Ectodermal cell (in vitro differentiated cells): ENCODE measurements around the gene STAT2.
A peak's percentile ranks its signal among the peaks of the same experiment; 100 is the strongest.
"Not testable (repeated sequence)": the region's sequence is repeated elsewhere in the genome, so short reads cannot be mapped to it uniquely, and the experiment has no call there.

Source experiments
- H3K27ac ChIP-seq: 2 replicates; pipeline ENCODE4 v1.7.0; 2013; ENCODE audit warnings: mild to moderate bottlenecking, low read depth, low read length; ENCODE audit not compliant: insufficient read depth, poor library complexity, severe bottlenecking
- H3K27me3 ChIP-seq: 2 replicates; pipeline ENCODE4 v1.7.0; 2013; ENCODE audit warnings: mild to moderate bottlenecking, low read length; ENCODE audit not compliant: insufficient read depth, control insufficient read depth, poor library complexity, severe bottlenecking
- H3K36me3 ChIP-seq: one replicate; pipeline ENCODE4 v1.7.0; 2013; ENCODE audit warnings: low read length; ENCODE audit not compliant: control insufficient read depth, insufficient read depth
- H3K4me1 ChIP-seq: one replicate; pipeline ENCODE4 v1.7.0; 2013; ENCODE audit warnings: low read length; ENCODE audit not compliant: control insufficient read depth, insufficient read depth
- H3K4me3 ChIP-seq: 2 replicates; pipeline ENCODE4 v1.7.0; 2013; ENCODE audit warnings: low read depth, low read length, control low read depth; ENCODE audit not compliant: insufficient read depth
- H3K9me3 ChIP-seq: 2 replicates; pipeline ENCODE4 v1.7.0; 2013; ENCODE audit warnings: mild to moderate bottlenecking, low read length, moderate library complexity; ENCODE audit not compliant: control insufficient read depth
- WGBS, 2 experiments: methylation state at CpG; one replicate each; pipeline ENCODE4 v1.1.7; 2013; ENCODE audit warnings: missing lambda C conversion rate in 2 of 2; 5-methylcytosine and 5-hydroxymethylcytosine counted together

The STAT2 gene

GRCh38 chr12:56362130-56363059 lies 2.5 kb upstream of the STAT2 start, which contains the start of gene APOF:
Gene APOF (minus strand): TSS chr12:56362857. CDS start chr12:56362745, 112 bp downstream.
- Histone ChIP-seq H3K4me3 (no peak within 1 kb of the TSS), H3K9me3 (no peaks in the 10 kb centered on the region), H3K36me3 (no peaks in the 10 kb centered on the region), H3K27me3 (peaks cover 12% of the 10 kb centered on the region), H3K4me1 (peaks cover 9% of the 10 kb centered on the region), H3K27ac (no peak within 1 kb of the TSS)
- WGBS, 2 experiments, result 87 to 93% methylated on average over 10 of the region's 10 CpGs

- no peak overlapping the region for H3K4me3 ChIP-seq
- WGBS, 2 experiments, result 87 to 89% methylated on average over 8 of the region's 8 CpGs
- no peaks in the 10 kb centered on the region for H3K36me3 ChIP-seq
- H3K27ac ChIP-seq, result no peak overlapping the region
- H3K27me3 ChIP-seq, result peaks cover 12% of the 10 kb centered on the region
- H3K4me1 ChIP-seq, result peaks cover 9% of the 10 kb centered on the region
- H3K9me3 ChIP-seq, result no peaks in the 10 kb centered on the region
Measured at GRCh38 chr12:56361487-56362129, 1.7 kb upstream of the STAT2 start.

- Histone ChIP-seq H3K4me3 (peak overlapping the region; percentile 69), H3K36me3 (peaks cover 21% of the 10 kb centered on the region), H3K9me3 (no peaks in the 10 kb centered on the region), H3K27ac (no peak overlapping the region), H3K4me1 (peaks cover 9% of the 10 kb centered on the region), H3K27me3 (peaks cover 12% of the 10 kb centered on the region)
- WGBS, 2 experiments, result 52 to 63% methylated on average over 1 of the region's 1 CpG
Measured at GRCh38 chr12:56358836-56359532, 923 bp downstream of the STAT2 start.

GRCh38 chr12:56351325-56351724 lies 8.6 kb downstream of the STAT2 start:
- Histone ChIP-seq H3K27ac (no peak overlapping the region), H3K9me3 (no peaks in the 10 kb centered on the region), H3K4me1 (no peaks in the 10 kb centered on the region), H3K27me3 (no peaks in the 10 kb centered on the region), H3K4me3 (no peak overlapping the region), H3K36me3 (peaks cover 44% of the 10 kb centered on the region)
- WGBS, 2 experiments, result 97 to 100% methylated on average over 2 of the region's 2 CpGs

- Histone ChIP-seq H3K27ac (no peak overlapping the region), H3K4me1 (no peaks in the 10 kb centered on the region), H3K36me3 (peaks cover 40% of the 10 kb centered on the region), H3K4me3 (no peak overlapping the region), H3K27me3 (no peaks in the 10 kb centered on the region), H3K9me3 (no peaks in the 10 kb centered on the region)
- 97 to 100% methylated on average over 1 to 2 of the region's 2 CpGs for WGBS, 2 experiments
Measured at GRCh38 chr12:56350662-56351061, 9.2 kb downstream of the STAT2 start.

GRCh38 chr12:56348776-56349175 lies 11.1 kb downstream of the STAT2 start:
- Histone ChIP-seq H3K4me3 (no peak overlapping the region), H3K4me1 (no peaks in the 10 kb centered on the region), H3K27ac (no peak overlapping the region), H3K27me3 (no peaks in the 10 kb centered on the region), H3K36me3 (peaks cover 25% of the 10 kb centered on the region), H3K9me3 (no peaks in the 10 kb centered on the region)
- WGBS, 2 experiments, result 96 to 98% methylated on average over 5 of the region's 5 CpGs

GRCh38 chr12:56347255-56347654 lies 12.7 kb downstream of the STAT2 start:
- not testable (repeated sequence) for H3K4me3 ChIP-seq, H3K9me3 ChIP-seq, H3K27ac ChIP-seq, H3K4me1 ChIP-seq, H3K27me3 ChIP-seq
- H3K36me3 ChIP-seq, result peaks cover 35% of the 10 kb centered on the region
- WGBS, 2 experiments, result 88 to 93% methylated on average over 8 to 9 of the region's 9 CpGs

GRCh38 chr12:56346675-56347074 lies 13.2 kb downstream of the STAT2 start:
- H3K9me3 ChIP-seq, result no peaks in the 10 kb centered on the region
- whole genome bisulfite sequencing, 2 experiments, result 89 to 93% methylated on average over 7 of the region's 7 CpGs
- H3K27ac ChIP-seq, result no peak overlapping the region
- peaks cover 35% of the 10 kb centered on the region for H3K36me3 ChIP-seq
- no peaks in the 10 kb centered on the region for H3K4me1 ChIP-seq
- no peaks in the 10 kb centered on the region for H3K27me3 ChIP-seq
- H3K4me3 ChIP-seq, result no peak overlapping the region

GRCh38 chr12:56342290-56342689 lies 17.6 kb downstream of the STAT2 start:
- H3K4me3 ChIP-seq, H3K27me3 ChIP-seq, H3K9me3 ChIP-seq, H3K27ac ChIP-seq: not testable (repeated sequence)
- WGBS, 2 experiments, result 95 to 99% methylated on average over 2 of the region's 2 CpGs
- Histone ChIP-seq H3K36me3 (peaks cover 16% of the 10 kb centered on the region), H3K4me1 (peaks cover 10% of the 10 kb centered on the region)

- H3K27ac ChIP-seq, result no peak overlapping the region
- H3K4me1 ChIP-seq, result peaks cover 10% of the 10 kb centered on the region
- no CpG with 5 or more reads among the region's 1 CpG for WGBS, 2 experiments
- no peak overlapping the region for H3K4me3 ChIP-seq
- no peaks in the 10 kb centered on the region for H3K9me3 ChIP-seq
- H3K36me3 ChIP-seq, result peaks cover 14% of the 10 kb centered on the region
- no peaks in the 10 kb centered on the region for H3K27me3 ChIP-seq
Measured at GRCh38 chr12:56341616-56342015, 18.3 kb downstream of the STAT2 start.
